ENCODE results near the gene MRPL28. TPM values are rescaled to one million over a fixed set of nuclear protein-coding genes. Genes with fewer than 3 reads are reported as not detected.

The MRPL28 gene
- total and polyA plus RNA-seq, 9 donors, result 28.4 to 57.7 (median 40.9) TPM

- no peaks in the 10 kb centered on the region for H3K36me3 ChIP-seq
- DNase-seq, result no peak
- H3K27ac ChIP-seq, result no peak overlapping the region
- no peaks in the 10 kb centered on the region for H3K9me3 ChIP-seq
- WGBS, 3 donors, result 92 to 95% (median 93%) methylated on average over 23 of the region's 23 CpGs
- no peaks in the 10 kb centered on the region for H3K27me3 ChIP-seq
- TF ChIP-seq POLR2A (IDR thresholded peaks at IDR 0.05), result no peak
- TF ChIP-seq EP300 (IDR thresholded peaks at IDR 0.05), result no peak
- TF ChIP-seq CTCF (IDR thresholded peaks at IDR 0.05), result no peak
- intact Hi-C loops (cut with DNase I), result no loop called here
- H3K4me1 ChIP-seq (ENCODE audit: insufficient read depth), result peaks cover 4% of the 10 kb centered on the region
- H3K4me3 ChIP-seq, result no peak overlapping the region
Observed at GRCh38 chr16:340370-341091, 29.8 kb downstream of the MRPL28 start.

- intact Hi-C loops (cut with DNase I), result no loop called here
- DNase-seq, result no peak
Observed at GRCh38 chr16:339680-340079, 30.7 kb downstream of the MRPL28 start.

GRCh38 chr16:337975-338575, 32.3 kb downstream of the MRPL28 start:
- Histone ChIP-seq H3K4me3 (no peak overlapping the region), H3K36me3 (no peaks in the 10 kb centered on the region), H3K27ac (no peak overlapping the region), H3K27me3 (no peaks in the 10 kb centered on the region), H3K4me1 (ENCODE audit: insufficient read depth) (peaks cover 10% of the 10 kb centered on the region), H3K9me3 (no peaks in the 10 kb centered on the region)
- DNase-seq, result no peak
- 83 to 85% (median 84%) methylated on average over 21 of the region's 21 CpGs for WGBS, 3 donors
- TF ChIP-seq EP300 (IDR thresholded peaks at IDR 0.05) (no peak), CTCF (IDR thresholded peaks at IDR 0.05) (no peak), POLR2A (IDR thresholded peaks at IDR 0.05) (no peak)
- intact Hi-C loops (cut with DNase I), result no loop called here

More at GRCh38 chr16:339680-340079, 30.7 kb downstream of the MRPL28 start:
- H3K4me3 ChIP-seq, result no peak overlapping the region
- H3K4me1 ChIP-seq (ENCODE audit: insufficient read depth), result peaks cover 5% of the 10 kb centered on the region
- no peaks in the 10 kb centered on the region for H3K9me3 ChIP-seq
- no peak overlapping the region for H3K27ac ChIP-seq
- 79 to 87% (median 84%) methylated on average over 5 of the region's 5 CpGs for WGBS, 3 donors
- no peaks in the 10 kb centered on the region for H3K27me3 ChIP-seq
- H3K36me3 ChIP-seq, result no peaks in the 10 kb centered on the region
- TF ChIP-seq EP300 (IDR thresholded peaks at IDR 0.05) (no peak), CTCF (IDR thresholded peaks at IDR 0.05) (no peak), POLR2A (IDR thresholded peaks at IDR 0.05) (no peak)

- no peaks in the 10 kb centered on the region for H3K9me3 ChIP-seq
- 69 to 75% (median 74%) methylated on average over 10 of the region's 10 CpGs for WGBS, 3 donors
- H3K36me3 ChIP-seq, result no peaks in the 10 kb centered on the region
- intact Hi-C loops (cut with DNase I), result no loop called here
- no peak overlapping the region for H3K27ac ChIP-seq
- peaks cover 9% of the 10 kb centered on the region for H3K4me1 ChIP-seq (ENCODE audit: insufficient read depth)
- H3K4me3 ChIP-seq, result no peak overlapping the region
- H3K27me3 ChIP-seq, result no peaks in the 10 kb centered on the region
- TF ChIP-seq CTCF (IDR thresholded peaks at IDR 0.05), result no peak
- no peak for TF ChIP-seq POLR2A (IDR thresholded peaks at IDR 0.05)
- no peak for TF ChIP-seq EP300 (IDR thresholded peaks at IDR 0.05)
- DNase-seq, result no peak
Observed at GRCh38 chr16:337437-337836, 32.9 kb downstream of the MRPL28 start.

Data from ovary (tissue), 9 donors.